ENCODE results near the gene TRPM3. TPM values are rescaled to one million over a fixed set of nuclear protein-coding genes. Genes with fewer than 3 reads are reported as not detected.

TRPM3 gene
- total RNA-seq, 1 experiment from 2014 or later: not detected

- CTCF ChIA-PET: no interaction called here
- TF ChIP-seq, protein P1, sequence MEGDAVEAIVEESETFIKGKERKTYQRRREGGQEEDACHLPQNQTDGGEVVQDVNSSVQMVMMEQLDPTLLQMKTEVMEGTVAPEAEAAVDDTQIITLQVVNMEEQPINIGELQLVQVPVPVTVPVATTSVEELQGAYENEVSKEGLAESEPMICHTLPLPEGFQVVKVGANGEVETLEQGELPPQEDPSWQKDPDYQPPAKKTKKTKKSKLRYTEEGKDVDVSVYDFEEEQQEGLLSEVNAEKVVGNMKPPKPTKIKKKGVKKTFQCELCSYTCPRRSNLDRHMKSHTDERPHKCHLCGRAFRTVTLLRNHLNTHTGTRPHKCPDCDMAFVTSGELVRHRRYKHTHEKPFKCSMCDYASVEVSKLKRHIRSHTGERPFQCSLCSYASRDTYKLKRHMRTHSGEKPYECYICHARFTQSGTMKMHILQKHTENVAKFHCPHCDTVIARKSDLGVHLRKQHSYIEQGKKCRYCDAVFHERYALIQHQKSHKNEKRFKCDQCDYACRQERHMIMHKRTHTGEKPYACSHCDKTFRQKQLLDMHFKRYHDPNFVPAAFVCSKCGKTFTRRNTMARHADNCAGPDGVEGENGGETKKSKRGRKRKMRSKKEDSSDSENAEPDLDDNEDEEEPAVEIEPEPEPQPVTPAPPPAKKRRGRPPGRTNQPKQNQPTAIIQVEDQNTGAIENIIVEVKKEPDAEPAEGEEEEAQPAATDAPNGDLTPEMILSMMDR (IDR thresholded peaks at IDR 0.05; ENCODE audit: unreplicated experiment): no peak
- no peak overlapping the region for H3K4me3 Mint-ChIP-seq (ENCODE audit: low read depth, unreplicated experiment)
- no peaks in the 10 kb centered on the region for H3K27me3 Mint-ChIP-seq (ENCODE audit: unreplicated experiment)
- BruUV-seq (replicated peaks): no TSS peak
- no peaks in the 10 kb centered on the region for H3K4me1 Mint-ChIP-seq (ENCODE audit: low read depth, unreplicated experiment)
- H3K9me3 Mint-ChIP-seq (ENCODE audit: low read depth, unreplicated experiment): no peaks in the 10 kb centered on the region
- intact Hi-C loops (cut with micrococcal nuclease; ENCODE audit: unreplicated experiment): no loop called here
- DNase-seq: no peak
- no peak overlapping the region for H3K27ac Mint-ChIP-seq (ENCODE audit: unreplicated experiment)
- no peaks in the 10 kb centered on the region for H3K36me3 Mint-ChIP-seq (ENCODE audit: insufficient read depth, unreplicated experiment)
Observed at GRCh38 chr9:70617033-70617828, 504.2 kb downstream of the TRPM3 start.

GRCh38 chr9:70616228-70616990, 505.0 kb downstream of the TRPM3 start:
- CTCF ChIA-PET: no interaction called here
- TF ChIP-seq, protein P1 (IDR thresholded peaks at IDR 0.05; ENCODE audit: unreplicated experiment): no peak
- H3K9me3 Mint-ChIP-seq (ENCODE audit: low read depth, unreplicated experiment): peaks cover under 1% of the 10 kb centered on the region

GRCh38 chr9:70615464-70616138, 505.8 kb downstream of the TRPM3 start:
- H3K27me3 Mint-ChIP-seq (ENCODE audit: unreplicated experiment): no peaks in the 10 kb centered on the region
- no TSS peak for BruUV-seq (replicated peaks)
- no peak for DNase-seq
- no peak overlapping the region for H3K27ac Mint-ChIP-seq (ENCODE audit: unreplicated experiment)
- no peak overlapping the region for H3K4me3 Mint-ChIP-seq (ENCODE audit: low read depth, unreplicated experiment)
- CTCF ChIA-PET: no interaction called here
- no peaks in the 10 kb centered on the region for H3K36me3 Mint-ChIP-seq (ENCODE audit: insufficient read depth, unreplicated experiment)
- TF ChIP-seq, protein P1 (IDR thresholded peaks at IDR 0.05; ENCODE audit: unreplicated experiment): no peak
- no peaks in the 10 kb centered on the region for H3K4me1 Mint-ChIP-seq (ENCODE audit: low read depth, unreplicated experiment)
- H3K9me3 Mint-ChIP-seq (ENCODE audit: low read depth, unreplicated experiment): peaks cover 2% of the 10 kb centered on the region
- intact Hi-C loops (cut with micrococcal nuclease; ENCODE audit: unreplicated experiment): no loop called here

More at GRCh38 chr9:70616228-70616990, 505.0 kb downstream of the TRPM3 start:
- no peaks in the 10 kb centered on the region for H3K4me1 Mint-ChIP-seq (ENCODE audit: low read depth, unreplicated experiment)
- no peak overlapping the region for H3K4me3 Mint-ChIP-seq (ENCODE audit: low read depth, unreplicated experiment)
- BruUV-seq (replicated peaks): no TSS peak
- no peaks in the 10 kb centered on the region for H3K27me3 Mint-ChIP-seq (ENCODE audit: unreplicated experiment)
- no peaks in the 10 kb centered on the region for H3K36me3 Mint-ChIP-seq (ENCODE audit: insufficient read depth, unreplicated experiment)
- intact Hi-C loops (cut with micrococcal nuclease; ENCODE audit: unreplicated experiment): no loop called here
- DNase-seq: no peak
- H3K27ac Mint-ChIP-seq (ENCODE audit: unreplicated experiment): no peak overlapping the region

DNA sequence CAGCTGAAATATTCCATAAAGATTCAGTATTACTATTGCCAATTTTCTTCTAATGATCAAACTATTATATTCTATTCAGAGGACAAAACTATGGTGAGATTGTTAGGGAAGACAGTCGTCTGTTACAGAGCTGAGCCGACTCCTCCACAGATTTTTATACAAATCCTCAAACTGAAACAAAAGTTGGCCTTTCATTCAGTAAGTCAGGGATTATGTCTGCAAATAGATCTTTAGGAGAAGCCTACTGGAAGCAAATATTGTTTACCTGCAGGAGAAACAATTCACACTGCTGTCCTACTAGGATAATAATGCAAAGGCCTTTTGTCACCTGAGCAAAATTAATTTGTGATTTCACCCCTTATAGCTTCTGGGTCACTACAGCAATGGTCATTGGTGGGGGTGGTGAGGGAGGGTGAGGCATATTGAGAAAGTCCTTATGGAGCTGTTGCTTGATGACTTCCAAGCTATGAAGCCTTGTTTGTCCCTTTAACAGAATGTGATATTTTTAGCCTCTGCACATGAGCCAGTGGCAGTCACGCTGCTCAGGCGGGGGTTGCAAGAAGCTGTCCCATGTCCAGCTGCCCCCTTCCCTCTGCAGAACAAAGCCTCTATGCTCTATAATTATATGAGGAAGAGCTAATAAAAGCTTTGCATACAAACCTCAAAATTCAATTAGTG, 506.5 kb downstream of the TRPM3 start:
- Mint-ChIP-seq H3K27me3 (ENCODE audit: unreplicated experiment) (no peaks in the 10 kb centered on the region), H3K27ac (ENCODE audit: unreplicated experiment) (no peak overlapping the region), H3K9me3 (ENCODE audit: low read depth, unreplicated experiment) (peaks cover 2% of the 10 kb centered on the region), H3K4me3 (ENCODE audit: low read depth, unreplicated experiment) (no peak overlapping the region), H3K36me3 (ENCODE audit: insufficient read depth, unreplicated experiment) (no peaks in the 10 kb centered on the region), H3K4me1 (ENCODE audit: low read depth, unreplicated experiment) (no peaks in the 10 kb centered on the region)
- BruUV-seq (replicated peaks): no TSS peak
- CTCF ChIA-PET: no interaction called here
- intact Hi-C loops (cut with micrococcal nuclease; ENCODE audit: unreplicated experiment): no loop called here
- DNase-seq: no peak
- TF ChIP-seq, protein P1 (IDR thresholded peaks at IDR 0.05; ENCODE audit: unreplicated experiment): no peak
